HG03175 (cell line): ENCODE data around the gene TTC7B.

ENCODE experiments used
- ATAC-seq: cut with Tn5 transposase; IDR thresholded peaks from one replicate; pipeline ENCODE4 v1.9.1; 2021; ENCODE audit warnings: mild to moderate bottlenecking, moderate library complexity; ENCODE audit not compliant: unreplicated experiment

TTC7B gene

DNA sequence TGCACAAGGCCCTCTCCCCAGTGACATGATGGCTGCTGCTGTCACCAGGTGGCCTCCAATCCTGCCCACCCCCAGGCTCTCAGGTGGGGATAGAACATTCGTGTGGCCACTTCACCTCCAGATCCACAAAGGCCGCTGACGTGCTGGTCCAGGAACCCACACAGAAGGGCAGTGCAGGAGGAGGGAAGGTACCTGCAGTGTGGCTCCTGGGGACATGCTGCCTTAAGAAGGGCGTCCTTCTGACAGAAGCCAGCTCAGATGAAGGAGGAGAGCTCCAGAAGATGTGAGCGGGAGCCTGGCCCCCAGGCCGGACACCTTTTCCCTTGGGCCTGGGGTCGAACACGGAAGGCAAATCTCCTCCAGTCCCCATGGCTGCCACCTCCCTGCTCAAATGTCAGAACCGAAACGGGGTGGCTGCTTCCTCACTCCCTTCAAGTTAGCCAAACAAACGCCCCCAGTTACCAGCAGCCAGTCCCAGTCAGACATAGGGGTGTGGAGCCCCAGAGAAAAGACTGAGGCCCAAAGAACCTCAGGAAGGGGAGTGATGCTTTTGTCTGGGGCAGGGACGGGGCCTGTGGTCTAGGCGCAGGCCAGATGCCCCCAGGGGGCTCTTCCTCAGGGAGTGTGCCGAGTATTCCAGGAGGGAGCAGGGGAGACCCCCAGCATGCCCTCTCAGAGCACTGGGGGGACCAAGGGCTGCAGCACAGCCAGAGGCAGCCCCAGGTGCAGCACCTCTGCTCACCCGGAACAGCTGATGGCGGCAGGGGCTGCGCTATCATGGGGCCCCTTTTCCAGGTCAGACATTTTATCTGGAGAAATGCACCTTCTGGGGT lies 263.5 kb downstream of the TTC7B start:
- no peak for ATAC-seq

DNA sequence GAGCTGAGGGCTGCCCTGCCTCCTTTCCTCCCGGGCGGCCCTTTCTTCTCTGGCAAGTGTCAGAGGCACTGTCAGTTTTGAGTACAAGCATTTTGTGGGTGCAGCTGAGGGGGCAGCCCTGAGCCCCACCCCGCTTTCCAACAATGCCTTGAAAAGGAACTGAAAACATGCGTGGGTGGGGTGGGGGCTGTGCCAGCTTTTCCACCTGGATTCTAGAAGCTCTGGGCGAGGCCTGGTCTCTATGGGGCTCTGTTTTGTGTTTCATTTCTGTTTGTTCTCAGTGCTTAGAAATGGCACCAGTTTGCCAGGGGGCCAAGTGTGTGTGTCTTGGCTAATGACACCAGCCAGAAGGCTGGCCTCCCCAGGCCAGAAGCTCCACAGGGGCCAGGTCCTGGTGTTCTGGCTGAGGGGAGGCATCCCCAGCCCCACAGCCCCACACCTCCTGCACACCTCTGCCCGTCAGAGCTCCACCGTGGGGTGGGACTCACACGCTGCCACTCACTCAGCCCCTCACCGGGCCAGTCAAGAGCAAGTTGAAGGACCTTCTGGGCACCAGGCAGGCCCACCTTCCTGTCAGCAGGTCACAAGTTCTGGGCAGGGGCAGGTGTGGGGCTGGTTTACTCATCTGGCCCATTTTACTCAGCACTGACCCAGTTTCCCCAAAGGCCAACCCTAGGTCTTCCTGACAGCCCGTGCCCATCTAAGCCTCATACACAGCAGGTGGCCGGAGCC lies 264.3 kb downstream of the TTC7B start:
- no peak for ATAC-seq

DNA sequence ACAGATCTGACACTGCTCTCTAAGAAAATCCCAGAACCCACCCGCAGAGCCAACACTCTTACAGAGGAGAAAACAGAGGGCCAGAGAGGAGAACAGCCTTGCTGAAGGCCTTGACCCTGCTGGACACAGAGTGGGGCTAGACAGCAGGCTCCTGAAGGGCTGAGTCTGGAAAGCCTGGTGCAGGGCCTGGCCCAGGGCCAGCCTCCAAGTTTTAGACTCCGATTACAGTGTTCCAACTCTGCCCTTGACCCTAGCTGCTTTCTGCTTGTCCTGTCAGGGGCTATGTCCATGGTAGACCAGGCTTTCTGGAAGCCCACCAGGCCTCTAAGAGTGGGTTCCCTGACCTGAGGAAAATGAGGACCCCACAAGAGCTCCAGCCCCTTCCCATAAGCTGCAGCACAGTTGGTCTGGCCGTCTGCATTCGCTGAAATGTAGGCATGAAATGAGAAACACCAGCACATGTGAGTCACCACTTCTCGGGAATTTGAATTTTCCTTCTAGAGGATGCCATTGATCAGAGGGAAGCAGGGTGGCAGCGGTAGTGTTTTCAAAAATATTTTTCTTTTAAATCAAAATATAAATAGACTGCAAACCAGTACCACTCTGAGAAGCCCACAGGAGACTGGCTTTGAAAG lies 265.0 kb downstream of the TTC7B start:
- ATAC-seq, result no peak

DNA sequence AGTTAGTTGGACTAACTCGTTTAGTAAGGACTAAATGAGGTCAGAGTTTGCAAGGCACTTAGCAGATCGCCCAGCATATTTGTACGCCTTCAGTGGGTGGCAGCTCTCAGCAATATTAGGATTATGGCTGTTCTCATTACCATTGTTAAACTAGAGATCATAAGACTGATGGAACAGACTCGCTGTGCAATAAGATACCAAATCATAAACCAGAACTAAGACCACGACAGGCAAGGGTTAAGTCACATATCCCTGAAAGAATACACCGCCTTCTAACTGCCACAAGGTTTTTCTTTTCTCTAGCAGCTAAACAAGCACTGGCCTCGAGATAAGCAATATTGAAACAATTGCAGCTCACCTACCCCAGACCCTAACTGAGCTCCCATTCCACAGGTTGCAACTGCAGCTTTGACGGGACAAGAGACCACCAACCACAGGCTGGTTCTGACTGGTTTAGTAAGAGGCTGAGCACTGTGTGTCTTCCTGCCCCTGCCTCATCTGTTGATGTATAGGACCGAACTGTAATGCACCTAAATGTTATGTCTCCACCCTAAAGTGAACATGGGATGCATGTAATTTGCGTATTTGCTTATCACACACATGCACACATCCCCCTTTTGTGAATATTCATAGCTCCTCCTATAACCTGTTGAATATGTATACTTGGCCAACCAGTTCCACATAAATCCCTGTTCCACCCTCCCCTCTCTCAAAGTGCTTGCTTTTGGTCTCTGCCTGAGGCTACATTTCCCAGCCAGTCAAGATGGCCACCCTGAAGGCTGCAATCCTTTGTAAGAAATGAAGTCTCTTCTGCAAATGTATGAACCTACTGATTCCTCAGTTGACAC lies 266.2 kb downstream of the TTC7B start:
- ATAC-seq, result no peak

DNA sequence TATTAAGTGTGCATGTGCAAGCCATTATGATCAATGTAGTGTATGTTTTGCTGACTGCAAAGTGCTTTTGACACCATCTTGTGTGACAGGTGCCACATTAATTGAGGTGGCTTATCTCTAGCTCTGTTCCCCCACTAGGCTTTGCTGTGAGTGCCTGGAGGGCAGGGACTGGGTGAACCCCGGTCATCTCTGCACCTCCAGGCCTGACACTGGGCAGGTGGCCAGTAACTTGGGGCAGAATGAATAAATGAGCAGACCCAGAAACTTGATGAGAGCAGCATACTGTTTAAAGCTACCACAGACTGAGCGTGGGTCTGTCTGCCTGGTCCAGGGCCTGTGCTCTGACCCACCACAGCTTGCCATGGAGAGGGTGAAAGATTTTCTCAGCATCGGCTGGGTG lies 267.8 kb downstream of the TTC7B start:
- ATAC-seq, result no peak

DNA sequence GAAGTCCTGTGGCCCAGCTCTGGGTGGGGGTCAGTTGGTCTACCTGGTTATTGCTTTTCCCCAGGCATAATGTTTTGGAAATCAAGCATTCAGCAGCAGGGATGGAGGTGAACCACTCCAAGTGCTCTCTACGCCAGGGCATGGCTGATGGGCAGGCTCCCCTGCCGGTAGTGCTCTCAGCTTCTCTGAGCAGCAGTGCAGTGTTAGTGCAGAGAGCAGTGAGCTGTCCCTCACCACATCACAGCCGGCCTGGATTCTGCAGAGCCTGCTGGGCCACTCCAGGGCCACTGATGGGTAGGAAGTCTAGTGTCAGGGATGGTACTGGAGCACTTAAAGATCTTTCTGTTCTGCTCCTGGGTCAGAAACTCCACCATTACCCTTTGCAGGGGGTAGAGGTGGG lies 268.3 kb downstream of the TTC7B start:
- no peak for ATAC-seq

DNA sequence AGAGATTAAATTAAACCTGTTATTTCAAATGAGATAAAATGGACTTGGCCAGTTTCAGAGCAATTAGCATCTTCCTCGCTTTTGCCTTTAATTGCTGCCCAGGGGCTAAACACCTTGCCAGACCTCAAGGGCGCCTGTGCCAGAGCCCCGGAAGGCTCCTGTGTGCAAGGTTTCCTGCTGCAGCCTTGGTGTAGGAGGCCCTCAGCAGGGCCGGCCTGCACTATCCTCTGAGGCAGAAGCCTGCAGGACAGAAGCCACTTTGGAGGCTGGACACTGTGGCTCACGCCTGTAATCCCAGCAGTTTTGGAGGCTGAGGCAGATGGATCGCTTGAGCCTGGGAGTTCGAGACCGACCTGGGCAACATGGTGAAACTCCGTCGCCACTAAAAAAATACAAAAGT lies 269.0 kb downstream of the TTC7B start:
- ATAC-seq, result no peak

DNA sequence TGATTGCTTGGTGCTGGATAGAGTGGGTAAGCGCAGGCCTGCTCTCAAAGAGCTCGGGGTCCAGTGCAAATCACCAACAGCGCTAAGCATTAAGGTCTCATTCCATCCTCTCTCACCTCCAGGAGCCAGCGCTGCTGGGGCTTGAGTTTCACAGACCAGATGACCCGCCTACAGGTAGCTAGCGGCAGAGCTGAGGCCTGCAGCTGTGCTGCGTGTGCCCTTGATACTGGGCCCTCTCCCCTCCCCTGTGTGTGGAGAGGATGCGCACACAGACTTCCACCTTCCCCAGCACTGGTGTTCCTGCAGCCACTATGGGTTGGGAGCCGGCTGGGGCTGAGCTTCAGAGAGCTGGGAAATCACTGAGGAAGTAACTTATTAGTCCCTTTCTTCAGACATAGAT lies 269.5 kb downstream of the TTC7B start:
- ATAC-seq, result no peak

DNA sequence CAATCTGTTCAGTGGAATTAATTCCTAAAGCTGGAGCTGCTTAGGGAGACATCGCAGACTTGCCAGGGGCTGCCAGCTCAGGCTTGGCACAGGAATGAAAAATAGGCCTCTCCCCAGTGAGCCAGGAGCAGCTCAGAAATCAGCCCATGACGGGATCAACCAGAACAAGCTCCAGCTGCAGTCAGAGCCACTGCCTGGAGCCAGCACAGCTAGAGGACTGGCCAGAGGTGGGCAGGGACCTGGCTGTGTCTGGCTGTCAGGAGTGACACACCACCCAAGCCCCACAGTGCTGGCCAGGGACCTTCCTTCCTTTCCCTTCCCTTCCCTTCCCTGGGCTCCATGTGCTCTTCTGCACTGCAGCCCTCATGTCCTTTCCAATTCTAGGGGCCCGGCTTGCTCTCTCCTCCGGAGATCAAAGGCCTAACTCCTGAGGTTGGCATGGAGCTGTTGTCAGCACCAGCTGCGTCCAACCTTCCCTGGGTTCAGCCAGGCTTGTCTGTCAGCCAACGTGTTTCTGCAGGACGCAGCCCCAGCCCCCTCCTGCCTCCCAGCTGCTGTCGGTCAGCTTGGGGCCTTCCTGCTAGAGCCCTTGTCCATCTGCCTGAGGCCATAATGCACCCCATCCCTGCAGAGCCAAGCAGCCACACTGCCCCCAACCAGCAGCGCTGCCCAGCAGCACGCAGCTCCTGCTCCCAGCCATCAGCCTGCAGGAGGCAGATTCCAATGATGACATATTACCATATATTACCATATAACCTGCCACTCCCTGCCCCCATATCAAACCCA lies 270.1 kb downstream of the TTC7B start:
- ATAC-seq, result no peak

DNA sequence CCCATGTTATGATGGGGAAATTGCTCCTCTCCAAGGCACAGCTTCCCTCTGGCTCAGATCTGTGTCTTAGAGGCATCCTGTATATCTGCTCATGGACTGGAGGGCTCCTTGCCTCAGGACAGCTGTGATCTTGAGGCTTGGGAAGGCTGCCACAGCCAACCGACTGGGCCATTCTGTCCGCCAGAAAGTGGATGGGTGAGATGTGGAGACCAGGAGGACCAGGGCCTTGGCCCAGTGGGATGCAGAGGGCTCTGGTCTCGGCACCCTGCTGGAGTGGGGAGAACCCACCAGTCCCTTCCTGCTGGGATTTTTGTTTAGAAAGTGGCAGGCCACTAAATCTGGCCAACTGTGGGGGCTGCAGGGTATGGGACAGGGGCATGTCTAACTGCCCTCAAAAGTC lies 270.8 kb downstream of the TTC7B start:
- no peak for ATAC-seq

DNA sequence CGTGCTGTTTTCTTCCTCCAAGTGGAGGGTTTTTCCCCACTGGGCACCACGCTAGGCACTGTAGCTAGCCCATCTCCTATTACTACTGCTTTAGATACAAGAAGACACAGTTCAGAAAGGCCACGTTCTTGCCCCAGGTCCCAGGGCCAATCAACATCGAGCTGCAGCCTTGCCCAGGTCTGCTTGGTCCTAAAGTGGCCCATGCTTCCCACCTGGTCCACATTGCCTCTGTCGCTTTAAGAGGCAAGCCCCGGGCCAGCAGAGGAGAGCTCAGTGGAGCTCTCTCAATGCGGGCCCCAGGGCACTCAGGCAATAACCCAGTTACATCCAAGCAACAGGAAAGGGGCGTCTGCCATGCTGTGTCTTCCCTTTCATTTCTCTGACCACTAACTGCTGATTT lies 271.3 kb downstream of the TTC7B start:
- ATAC-seq, result no peak

DNA sequence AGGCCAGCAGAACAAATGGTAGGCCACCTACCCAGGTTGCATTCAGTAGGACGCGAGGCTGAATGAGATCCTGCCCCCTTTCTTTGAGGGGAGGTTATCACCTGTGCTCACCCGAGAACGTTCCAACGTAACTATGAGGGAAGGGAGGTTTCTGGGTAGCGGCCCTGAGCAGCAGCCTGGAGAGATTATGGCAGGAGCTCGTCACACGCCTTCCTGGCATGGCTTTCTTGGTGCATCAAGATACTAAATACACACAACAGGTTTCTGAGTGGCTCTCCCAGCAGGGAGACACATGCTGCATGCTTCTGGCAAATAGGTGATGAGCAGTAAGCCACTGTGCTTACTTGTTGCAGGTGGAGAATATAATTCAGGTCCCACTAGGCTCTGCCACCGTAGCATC lies 271.7 kb downstream of the TTC7B start:
- ATAC-seq, result no peak

DNA sequence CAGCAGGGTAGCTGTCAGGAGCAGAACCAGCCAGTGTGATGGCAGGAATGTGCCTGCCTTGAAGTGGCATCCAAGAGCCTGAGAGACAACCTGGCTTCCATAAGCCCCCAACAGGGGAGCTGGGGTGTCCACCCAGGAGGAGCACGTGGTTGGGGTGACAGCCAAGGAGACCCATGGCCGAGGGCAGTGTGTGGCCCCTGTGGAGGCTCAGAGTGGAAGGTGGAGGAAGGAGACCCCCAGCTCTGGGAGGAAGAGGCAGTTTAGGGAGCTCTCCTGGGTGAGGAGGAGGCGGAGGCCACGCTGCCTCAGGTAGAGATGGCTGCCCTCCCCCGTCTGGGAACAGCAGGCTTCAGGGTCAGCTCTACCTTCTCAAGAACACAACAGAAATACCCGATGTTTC lies 272.4 kb downstream of the TTC7B start:
- ATAC-seq, result no peak

DNA sequence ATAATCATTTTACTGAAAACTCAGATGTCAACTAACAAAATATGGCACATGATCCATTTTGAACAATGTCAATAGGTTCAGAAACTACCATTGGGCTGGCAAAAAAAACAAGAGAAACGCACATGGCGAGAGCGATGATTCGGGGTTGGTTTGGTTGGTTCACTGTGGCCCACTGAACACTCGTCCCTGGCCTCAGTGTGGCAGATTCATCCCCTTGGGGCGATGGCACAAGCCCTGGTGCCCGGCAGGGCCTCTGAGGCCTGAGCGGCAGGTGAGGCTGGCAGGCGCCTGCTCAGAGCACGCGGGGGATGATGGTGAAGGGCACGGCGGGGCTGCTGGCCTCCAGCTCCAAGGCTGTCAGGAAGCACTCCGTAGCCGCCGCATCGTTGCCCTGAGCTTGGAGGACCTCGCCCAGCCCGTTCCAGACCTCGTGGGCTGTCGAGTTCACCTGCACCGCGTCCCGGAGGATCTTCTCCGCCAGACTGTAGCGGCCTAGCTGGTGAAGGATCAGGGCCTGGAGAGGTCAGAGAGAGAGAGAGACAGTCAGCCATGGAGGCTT lies 275.1 kb downstream of the TTC7B start:
- ATAC-seq, result no peak

DNA sequence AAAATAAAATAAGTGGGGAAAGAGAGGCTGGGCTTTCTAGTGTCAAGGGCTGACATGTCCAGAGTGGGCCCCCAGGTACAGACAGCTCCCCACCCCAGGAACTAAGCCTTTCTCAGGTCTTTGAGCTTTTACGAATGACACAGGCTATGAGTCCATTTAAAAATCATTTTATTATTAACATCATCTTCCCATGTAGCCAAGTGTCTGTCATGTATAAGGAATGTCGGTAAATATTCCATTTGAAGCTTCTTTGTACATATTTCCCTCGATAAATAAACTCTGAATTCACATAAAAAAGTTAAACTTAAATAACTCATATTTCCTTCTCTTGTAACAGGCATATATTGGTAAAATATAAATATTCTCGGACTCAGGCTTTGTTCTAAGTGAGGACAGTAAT lies 275.8 kb downstream of the TTC7B start:
- ATAC-seq, result no peak

DNA sequence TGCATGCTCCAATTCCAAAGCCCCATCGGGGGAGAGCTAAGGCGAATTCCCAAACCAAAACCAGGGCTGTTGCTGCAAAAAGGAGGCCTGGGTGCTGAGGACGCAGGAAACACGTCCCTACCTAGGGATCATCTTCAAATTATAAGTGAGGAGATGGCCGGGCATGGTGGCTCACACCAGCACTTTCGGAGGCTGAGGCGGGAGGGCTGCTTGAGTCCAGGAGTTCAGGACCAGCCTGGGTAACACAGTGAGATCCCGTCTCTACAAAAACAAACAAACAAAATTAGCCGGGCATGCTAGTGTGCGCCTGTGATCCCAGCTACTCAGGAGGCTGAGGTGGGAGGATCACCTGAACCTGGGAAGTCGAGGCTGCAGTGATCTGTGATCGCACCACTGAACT lies 276.2 kb downstream of the TTC7B start:
- no peak for ATAC-seq

DNA sequence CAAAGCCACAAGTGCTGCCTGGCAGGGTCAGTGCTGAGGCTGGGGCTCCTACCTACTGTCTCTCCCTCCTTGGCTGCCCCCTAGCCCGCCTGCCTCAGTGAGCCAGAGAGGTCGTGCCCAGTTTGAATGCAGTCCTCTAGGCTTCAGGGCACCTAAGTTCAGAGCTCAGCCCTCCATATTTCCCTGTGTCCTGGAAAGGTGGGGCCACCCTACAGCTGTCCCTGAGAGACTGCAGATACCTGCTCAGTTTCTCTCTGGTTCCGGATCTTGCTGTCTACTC lies 276.8 kb downstream of the TTC7B start:
- no peak for ATAC-seq

DNA sequence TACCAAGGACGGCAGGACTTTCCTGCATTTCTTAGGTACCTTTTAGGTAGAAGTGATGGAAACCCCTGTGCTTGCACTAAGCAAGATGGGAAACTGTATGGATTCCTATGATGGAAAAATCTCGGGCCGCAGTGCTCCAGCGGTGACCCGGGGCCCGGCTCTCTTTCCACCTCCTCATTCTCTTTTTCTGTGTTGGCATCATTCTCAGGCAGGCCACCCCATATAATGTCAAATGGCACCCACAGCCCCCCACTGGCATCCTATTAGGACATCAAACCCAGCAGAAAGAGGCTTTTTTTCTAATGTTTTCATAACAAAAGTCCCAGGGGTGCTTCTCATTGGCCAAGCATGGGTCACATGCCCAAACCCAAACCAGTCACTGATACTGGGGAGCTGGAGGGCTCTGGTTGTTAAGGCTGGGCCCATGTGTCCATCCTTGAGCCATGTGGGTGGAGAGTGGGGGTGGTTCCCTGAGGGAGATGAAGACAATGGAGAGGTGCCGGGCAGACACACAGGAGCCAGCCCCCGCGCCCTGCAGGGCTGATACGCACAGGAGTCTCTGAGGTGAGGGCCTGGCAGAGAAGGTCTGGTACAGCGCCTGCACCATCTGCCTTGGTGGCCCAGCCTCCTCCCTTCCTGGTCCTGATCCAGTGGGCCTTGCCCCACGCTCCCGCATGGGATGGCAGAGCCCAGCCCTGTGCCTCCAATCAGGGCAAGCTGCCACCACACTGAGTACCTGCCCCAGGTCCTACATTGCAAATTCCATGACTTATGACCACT lies 277.3 kb downstream of the TTC7B start:
- ATAC-seq, result no peak

DNA sequence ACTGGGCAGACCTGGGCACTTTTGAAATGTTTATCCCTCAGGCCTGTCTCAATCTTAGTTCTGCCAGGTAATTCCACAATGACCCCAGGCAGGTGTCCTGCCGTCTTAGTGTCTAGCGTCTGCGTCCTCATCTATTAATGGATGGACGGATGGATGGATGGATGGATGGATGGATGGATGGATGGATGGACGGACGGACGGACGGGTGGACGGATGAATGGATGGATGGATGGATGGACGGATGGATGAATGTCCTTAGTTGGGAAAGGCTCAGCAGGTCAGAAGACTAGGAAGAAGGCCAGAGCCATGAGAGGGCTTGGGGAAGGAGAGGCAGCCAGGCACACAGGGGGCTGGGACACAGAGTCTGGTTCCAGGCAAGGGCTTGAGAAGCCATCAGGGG lies 278.1 kb downstream of the TTC7B start:
- no peak for ATAC-seq
